Uterus (tissue), 2 donors: ENCODE results near the gene FGR.

Experiments used
- CTCF ChIP-seq, 4 experiments: fragments of 200-600 bp in 2 of 4; fragments of 450-650 bp in 2 of 4; sonication (generic) in 2 of 4; IDR thresholded peaks; one replicate each; pipeline ENCODE4 v1.5.1; 2016 to 2019; ENCODE audit warnings: antibody characterized with exemption in 4 of 4, mild to moderate bottlenecking in 2 of 4, moderate library complexity in 1 of 4
- POLR2A ChIP-seq, 2 donors: fragments of 450-650 bp; IDR thresholded peaks; one replicate each; pipeline ENCODE4 v1.6.1; 2016; ENCODE audit warnings: antibody characterized with exemption in 2 of 2, mild to moderate bottlenecking in 1 of 2, moderate library complexity in 1 of 2

DNA sequence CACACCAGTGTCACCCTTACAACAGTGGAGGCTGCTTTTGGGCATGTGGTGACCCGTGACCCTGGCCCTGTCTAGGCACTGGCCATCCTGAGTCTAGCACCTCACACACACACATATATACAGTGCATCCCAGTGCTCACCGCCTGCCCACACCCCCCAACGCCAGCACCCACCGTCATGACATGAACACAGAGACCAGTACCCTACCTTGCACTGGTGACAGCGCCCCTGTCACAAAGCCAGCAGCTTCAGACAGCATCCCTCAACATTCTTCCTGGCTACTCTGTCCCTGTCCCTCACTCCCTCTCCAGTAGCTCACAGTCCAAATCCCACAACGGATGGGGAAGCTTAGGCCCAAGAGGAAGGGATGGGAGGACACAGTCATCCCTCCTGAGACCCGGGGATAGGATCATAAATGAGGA, 58.2 kb downstream of the FGR start:
- no peak for TF ChIP-seq POLR2A (IDR thresholded peaks at IDR 0.05)
- TF ChIP-seq CTCF (IDR thresholded peaks at IDR 0.05): no peak
